Adrenal gland (tissue), 5 donors: ENCODE data around the gene AFAP1.

Source experiments
- POLR2A ChIP-seq, 2 donors: fragments of 450-650 bp; IDR thresholded peaks; one replicate each; pipeline ENCODE4 v1.6.1; 2017; ENCODE audit warnings: antibody characterized with exemption in 2 of 2, mild to moderate bottlenecking in 2 of 2, moderate library complexity in 1 of 2
- TF ChIP-seq, protein P1 (sequence below), 6 experiments: fragments of 450-650 bp in 4 of 6; fragments of 200-600 bp in 2 of 6; sonication (generic) in 1 of 6; IDR thresholded peaks; 1 replicate in 5 of 6; 2 replicates in 1 of 6; pipeline versions ENCODE4 v1.5.1 to v1.8.0; 2016 to 2021; ENCODE audit warnings: antibody characterized with exemption in 6 of 6, mild to moderate bottlenecking in 2 of 6, moderate library complexity in 1 of 6
- donor health status: DM: no; HTN: no; CAD: no.

DNA sequence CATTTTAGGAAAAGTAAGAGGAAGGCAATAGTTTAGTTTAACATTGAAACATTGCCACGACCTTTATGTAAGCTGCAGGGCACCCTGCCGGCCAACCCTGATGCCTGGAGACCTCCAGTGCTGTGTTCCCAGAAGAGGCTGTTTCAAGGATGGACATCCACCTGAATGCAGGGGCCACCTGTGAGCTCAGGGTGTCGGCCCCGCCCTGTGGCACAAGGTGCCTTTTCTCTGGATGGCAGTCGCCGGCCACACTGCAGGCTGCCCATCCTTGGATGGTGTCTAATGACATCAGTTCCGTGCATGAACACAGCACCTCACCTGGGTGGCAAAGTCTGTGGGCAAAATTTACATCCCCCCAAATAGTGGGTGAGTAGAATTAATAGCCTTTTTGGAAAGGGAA, 180.0 kb downstream of the AFAP1 start:
- TF ChIP-seq, protein P1, sequence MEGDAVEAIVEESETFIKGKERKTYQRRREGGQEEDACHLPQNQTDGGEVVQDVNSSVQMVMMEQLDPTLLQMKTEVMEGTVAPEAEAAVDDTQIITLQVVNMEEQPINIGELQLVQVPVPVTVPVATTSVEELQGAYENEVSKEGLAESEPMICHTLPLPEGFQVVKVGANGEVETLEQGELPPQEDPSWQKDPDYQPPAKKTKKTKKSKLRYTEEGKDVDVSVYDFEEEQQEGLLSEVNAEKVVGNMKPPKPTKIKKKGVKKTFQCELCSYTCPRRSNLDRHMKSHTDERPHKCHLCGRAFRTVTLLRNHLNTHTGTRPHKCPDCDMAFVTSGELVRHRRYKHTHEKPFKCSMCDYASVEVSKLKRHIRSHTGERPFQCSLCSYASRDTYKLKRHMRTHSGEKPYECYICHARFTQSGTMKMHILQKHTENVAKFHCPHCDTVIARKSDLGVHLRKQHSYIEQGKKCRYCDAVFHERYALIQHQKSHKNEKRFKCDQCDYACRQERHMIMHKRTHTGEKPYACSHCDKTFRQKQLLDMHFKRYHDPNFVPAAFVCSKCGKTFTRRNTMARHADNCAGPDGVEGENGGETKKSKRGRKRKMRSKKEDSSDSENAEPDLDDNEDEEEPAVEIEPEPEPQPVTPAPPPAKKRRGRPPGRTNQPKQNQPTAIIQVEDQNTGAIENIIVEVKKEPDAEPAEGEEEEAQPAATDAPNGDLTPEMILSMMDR (IDR thresholded peaks at IDR 0.05), result no peak
- TF ChIP-seq POLR2A (IDR thresholded peaks at IDR 0.05), result no peak
